Activated CD4-positive, alpha-beta T cell treated with anti-CD3 and anti-CD28 coated beads for 4 hours (primary cell): ENCODE data around the gene GPSM1.
"Not testable (repeated sequence)": the region's sequence is repeated elsewhere in the genome, so short reads cannot be mapped to it uniquely, and the experiment has no call there.

Experiments
- DNase-seq, 2 donors: peaks; one replicate each; pipeline ENCODE4 v3.0.0-alpha.2; 2020

Gene GPSM1

DNA sequence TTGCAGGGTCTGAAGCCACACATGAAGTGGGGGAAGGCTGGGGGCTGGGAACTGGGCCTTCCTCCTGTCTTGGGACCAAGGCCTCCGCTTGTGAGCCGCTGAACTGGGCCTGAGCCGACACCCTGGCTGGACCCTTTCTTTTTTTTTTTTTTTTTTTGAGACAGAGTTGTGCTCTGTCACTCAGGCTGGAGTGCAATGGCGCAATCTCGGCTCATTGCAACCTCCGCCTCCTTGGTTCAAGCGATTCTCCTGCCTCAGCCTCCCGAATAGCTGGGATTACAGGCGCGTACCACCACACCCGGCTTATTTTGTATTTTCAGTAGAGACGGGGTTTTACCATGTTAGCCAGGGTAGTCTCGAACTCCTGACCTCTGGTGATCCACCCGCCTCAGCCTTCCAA, 8.1 kb upstream of the GPSM1 start:
- DNase-seq: not testable (repeated sequence)

DNA sequence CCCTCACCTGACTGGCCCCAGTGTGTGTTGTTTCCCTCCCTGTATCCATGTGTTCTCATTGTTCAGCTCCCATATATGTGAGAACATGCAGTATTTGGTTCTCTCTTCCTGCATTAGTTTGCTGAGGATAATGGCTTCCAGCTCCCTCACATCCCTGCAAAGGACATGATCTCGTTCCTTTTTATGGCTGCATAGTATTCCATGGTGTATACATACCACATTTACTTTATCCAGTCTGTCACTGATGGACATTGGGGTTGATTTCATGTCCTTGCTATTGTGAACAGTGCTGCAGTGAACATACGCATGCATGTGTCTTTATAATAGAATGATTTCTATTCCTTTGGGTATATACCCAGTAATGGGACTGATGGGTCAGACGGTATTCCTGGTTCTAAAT, 7.4 kb upstream of the GPSM1 start:
- not testable (repeated sequence) for DNase-seq

DNA sequence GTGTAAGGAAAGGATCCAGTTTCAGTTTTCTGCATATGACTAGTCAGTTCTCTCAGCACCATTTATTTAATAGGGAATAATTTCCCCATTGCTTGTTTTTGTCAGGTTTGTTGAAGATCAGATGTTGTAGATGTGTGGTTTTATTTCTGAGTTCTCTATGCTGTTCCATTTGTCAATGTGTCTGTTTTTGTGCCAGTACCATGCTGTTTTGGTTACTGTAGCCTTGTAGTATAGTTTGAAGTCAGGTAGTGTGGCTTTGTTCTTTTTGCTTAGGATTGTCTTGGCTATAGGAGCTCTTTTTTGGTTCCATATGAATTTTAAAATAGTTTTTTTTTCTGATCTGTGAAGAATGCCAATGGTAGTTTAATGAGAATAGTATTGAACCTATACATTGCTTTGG, 6.4 kb upstream of the GPSM1 start:
- DNase-seq: not testable (repeated sequence)

DNA sequence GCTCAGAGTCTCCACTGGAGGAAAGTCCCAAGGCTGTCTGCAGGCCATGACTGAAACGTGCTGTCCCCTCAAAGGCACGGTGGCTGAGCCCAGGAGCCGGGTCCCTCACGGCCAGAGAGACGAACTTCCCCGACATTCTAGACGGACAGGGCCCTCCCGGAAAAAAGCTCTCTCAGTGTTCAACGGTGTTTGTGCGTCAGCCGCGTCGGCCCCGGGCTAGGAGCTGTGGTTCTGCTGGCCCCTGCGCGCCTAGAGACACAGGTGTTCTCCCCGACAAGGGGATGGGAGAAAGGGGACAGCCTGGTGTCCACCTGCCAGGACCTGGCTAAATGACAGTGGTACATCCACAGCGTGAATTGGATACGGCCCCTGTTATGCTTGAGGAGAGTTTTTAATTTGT, 5.8 kb upstream of the GPSM1 start:
- no peak for DNase-seq

DNA sequence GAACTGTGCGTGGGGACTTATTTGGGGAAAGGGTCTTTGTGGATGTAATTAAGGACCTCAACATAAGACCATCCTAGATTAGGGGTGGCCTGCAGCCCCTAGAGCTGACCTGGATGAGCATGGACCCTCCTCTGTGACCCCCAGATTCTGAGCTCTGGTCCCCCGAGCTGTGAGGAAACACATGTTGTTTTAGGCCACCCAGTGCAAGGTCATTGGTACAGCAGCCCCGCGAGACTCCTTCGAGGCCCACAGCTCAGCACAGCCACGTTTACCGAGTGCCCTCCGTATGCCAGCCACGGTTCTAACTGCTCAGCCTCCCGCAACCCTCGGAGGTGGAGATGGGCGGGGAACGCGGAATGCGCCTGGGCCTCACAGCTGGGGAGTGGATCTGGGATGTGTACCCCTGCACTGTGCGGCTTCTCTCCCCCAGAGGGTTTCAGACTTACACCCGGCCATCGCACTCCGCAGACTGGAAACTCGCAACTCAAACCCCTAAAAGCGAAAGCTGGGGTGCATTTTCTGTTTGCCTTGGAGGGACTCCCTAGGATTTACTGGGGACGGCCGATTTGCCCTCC, 4.5 kb upstream of the GPSM1 start:
- DNase-seq: no peak

DNA sequence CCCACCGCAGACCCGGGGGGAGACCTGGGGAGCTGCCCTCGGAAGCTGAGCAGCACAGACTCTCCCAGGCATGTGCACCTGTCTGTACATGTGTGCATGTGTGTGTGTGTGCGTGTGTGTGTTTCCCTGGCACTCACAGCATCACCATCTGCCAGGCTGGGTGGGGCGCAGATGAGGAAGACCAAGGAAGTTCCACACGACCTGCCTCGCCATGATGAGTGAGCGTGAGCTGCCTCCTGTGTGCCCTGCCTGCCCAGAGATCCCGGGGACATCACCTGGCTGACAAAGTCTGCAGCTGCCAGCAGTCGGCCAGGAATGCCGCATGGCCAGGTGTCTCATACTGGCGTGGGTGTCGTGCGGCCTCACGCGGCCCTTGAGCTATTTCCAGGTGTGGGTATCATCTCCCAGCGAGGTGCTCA, 4.0 kb upstream of the GPSM1 start:
- DNase-seq: no peak

DNA sequence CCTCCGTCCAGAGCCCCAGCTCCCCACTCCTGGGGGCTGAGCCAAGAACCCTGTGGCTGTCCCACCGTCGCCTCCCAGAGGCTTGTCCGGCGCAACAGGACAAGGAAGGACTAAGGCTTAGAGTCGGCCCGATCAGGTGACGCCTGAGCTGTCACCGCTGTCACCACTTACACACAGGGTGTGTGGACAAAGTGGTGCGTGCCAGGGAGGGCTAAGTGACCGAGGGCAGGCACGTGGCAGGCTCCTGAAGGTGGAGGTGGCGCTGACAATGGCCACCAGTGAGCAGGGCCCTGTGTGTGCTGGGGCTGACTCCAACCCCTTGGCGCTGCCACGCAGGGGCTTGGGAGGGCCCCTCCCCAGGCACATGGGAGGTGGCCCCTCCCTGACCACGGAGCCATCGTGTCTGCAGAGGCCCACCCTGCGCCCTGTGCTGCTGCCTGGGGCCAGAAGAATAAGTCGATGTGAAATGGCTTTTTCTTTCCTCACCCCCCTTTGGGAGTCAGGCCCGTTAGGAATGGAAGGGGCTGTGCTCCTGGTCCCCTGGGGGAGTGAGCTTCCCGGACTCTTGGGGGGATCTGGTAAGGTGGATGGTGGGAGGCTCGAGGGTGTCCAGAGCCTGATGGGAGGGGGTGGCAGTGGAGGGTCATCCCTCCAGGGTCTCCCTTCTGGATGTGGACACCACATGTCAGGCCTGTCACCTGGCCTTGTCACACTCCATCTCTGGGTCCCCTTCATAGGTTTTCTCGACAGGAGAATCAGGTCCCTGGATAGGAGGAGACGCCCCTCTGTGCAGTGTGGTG, 2.6 kb upstream of the GPSM1 start:
- no peak for DNase-seq

DNA sequence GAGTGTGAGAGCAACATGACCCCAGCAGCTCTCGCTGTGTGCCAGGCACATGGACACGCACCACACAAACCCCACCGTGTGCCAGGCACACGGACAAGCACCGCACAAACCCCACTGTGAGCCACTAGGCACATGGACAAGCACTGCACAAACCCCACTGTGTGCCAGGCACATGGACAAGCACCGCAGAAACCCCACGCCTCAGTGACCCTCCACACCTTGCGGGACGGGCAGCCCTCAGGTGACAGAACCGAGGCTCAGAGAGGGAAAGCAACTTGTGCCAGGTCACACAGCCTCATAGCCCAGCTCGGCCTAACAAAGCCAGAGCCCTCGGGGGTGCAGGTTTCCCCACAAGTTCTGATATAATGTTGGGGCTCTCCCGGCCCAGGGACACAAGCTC, 2.0 kb upstream of the GPSM1 start:
- DNase-seq: no peak

DNA sequence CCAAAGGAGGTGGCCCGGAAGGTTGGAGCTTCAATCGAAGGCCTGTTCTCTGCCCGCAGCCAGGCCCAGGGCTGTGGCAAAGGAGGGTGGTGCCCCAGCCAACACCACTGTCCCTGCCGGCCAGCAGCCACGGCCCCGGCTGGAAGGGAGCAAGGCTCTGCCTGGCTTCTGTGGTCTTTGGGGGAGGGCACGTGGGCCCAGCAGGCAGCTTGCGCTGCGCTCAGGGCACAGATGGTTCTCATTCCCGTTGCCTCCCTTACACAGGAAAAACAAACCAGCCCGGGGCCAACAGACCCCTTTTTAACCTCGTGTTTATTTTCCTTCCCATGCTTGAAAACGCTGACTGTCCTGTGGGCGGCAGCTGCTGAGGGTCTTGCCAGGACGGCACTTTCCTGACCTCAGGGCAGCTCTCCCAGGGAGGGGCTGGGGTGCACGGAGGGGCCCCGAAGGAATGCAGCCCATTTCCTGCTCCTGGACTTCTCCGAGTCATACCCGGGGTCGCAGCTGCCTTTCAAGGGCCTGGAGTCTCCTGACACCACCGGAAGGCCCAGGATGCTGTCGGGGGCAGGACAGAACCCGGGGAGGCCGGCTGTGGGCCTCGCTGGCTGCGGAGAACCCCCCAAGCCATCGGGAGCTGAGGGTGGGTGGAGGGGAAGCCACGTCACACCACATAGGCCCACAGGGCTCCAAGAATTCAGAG, 1.1 kb upstream of the GPSM1 start:
- DNase-seq: no peak

DNA sequence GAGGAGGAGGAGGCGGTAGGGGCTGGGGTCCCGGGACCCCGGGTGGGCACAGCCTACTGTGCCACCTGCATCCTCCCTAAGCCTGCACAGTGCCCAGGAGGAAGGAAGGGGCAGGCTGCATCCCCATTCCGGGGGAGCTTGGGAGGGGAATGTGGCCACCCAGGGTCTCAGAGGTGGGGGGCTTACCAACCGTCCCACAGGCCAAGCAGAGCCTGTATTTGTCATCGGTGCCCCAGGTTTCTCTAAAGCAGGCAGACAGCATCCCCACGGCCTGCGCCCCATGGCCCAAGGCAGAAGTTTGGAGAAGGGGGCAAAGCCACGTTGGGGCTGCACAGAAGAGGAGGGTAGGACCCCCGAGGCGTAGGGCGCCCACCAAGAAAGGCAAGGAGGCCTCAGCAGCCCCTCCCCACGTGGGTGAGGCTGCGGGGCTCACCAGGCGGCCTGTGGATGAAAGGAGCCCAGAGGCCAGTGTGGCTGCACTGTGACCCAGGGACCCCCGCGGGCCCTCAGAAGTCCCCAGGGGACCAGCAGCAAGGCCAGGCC, 507 bp upstream of the GPSM1 start:
- no peak for DNase-seq

DNA sequence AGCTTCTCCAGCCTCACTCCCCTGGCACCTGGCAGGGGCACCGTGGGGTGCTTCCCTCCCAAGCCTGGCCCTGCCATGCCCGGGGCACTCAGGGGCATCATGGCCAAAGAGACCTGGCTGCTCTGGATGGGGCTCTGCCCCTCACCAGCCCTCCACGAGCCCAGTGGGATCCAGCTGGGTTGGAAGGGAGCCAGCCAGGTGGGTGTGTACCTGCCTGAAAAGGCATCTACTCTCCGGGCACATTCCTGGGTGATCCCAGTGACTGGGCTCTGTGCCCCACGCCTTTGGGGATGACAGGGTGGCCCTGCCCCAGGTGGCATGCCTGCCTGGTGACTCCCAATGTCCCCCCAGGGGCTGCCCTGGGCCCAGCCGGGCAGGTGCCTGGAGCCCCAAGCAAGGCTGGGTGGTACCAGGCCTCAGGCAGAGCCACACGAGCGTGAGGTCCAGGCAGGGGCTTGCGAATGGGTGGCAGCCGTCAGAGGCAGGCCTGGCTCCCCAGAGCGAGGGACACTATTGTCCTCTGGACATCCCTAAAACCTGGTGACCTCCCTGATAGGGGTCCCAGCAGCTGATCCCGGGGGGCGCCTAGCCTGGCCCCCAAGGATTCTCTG, 777 bp downstream of the GPSM1 start:
- no peak for DNase-seq

DNA sequence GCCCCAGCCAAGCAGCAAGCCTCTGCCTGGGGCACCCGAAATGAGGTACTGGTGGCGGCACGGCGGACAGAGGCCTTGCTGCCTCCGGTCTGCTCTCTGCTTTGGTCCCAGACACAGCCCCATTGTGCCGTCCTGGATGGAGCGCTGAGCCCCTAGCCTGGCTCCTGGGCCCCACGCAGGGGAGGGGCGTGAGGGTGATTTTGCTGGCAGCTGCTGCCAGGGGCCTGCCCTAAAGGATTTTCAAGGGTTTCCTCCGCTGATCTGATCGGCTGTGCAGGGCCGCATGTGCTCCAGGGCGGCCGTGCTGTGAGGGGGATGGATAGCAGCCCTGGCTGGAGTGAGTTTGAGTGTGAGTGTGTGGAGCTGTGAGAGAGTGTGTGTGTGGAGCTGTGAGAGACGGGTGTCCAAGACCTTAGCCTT, 1.3 kb downstream of the GPSM1 start:
- no peak for DNase-seq

DNA sequence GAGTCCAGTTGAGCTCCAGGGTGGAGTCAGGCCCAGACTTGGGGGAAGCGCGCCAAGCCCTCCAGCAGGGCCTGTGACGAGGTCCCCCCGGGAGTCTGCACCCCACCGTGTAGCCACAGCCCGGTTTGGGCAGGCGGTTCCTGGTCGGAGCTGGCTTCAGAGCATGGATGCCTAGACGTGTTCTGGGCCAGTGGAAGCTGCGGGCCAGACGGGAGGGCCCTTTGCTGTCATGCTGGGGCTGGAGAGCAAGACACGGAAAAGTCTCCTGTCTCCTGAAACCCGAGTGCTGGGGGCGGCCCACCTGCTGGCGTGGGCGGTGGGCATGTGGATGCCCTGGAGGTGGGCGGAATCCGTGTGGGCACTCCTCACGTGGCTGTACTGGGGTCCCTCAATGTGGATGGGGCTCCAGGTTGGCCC, 1.9 kb downstream of the GPSM1 start:
- DNase-seq: no peak

DNA sequence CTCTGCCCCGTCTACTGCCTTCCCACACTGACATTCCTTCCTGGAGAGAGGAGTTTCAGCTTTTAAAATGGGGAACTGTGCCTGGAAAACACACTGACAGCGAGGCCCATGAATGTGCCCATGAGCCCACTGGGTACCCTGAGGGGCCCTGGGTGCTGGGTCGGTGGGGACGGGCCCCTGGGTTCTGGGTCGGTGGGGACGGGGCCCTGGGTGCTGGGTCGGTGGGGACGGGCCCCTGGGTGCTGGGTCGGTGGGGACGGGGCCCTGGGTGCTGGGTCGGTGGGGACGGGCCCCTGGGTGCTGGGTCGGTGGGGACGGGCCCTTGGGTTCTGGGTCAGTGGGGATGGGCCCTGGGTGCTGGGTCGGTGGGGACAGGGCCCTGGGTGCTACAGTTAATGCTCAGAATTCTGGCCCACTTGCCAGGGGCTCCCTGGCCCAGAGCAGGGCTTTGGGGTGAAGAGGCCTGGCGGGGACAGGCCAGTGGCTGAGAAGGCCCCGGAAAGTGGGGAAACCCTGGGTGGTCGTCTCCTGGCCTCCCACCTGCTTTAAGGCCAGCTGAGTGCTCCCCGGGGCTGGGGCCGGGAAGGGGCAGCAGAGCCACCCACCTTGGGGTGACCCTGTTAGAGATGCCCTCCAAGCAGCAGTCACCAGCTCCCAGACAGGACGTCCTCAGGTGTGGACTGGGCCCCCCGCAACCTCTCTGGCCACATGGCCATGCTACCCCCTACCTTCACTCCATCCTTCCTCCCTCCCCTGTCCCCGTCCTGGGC, 2.5 kb downstream of the GPSM1 start:
- DNase-seq: no peak

DNA sequence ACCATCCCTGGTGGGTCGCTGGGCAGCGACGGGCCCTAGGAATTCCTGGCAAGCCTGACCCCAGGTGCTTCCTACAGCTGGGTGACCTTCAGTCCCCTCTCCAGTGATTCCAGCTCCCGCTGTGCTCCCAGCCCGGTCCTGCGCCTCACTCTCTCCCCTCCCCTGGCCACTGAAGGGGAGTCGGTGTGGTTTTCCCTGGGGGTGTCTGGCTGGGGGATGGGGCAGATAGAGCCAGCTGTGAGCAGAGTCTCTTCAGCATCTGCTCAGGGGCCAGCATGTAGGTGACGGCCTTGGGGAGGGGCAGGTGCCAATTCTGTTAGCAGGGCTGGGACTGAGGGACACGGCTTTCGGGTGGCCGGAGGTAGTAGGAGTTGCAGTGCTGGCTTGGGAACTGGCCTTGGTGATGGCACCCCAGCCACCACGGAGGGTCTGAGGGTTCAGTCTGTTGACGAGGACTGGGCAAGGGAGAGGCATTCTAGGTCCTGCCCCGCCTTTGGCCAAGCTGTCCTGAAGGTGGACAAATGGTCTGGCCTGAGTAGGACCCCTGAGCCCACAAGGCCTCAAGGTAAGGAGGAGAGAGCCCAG, 3.2 kb downstream of the GPSM1 start:
- DNase-seq: no peak

DNA sequence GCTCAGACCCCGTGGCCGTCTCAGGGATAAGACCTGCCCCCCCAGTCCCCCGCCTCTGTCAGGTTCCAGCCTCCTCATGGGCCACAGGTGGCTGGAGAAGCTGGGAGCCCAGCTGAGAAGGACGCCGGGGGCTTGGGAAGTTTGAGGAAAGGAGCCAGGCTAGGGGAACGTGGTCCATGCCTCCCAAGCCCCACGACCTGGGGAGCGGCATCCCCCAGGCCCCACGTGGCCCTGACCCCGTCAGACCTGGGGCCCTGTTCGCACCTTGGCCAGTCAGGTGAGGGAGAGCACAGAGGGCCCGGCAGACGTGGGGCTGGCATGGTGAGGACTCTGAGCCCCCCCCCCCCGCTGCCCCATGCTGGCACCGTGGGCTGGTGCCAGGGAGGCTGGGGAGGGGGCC, 3.7 kb downstream of the GPSM1 start:
- DNase-seq: no peak

DNA sequence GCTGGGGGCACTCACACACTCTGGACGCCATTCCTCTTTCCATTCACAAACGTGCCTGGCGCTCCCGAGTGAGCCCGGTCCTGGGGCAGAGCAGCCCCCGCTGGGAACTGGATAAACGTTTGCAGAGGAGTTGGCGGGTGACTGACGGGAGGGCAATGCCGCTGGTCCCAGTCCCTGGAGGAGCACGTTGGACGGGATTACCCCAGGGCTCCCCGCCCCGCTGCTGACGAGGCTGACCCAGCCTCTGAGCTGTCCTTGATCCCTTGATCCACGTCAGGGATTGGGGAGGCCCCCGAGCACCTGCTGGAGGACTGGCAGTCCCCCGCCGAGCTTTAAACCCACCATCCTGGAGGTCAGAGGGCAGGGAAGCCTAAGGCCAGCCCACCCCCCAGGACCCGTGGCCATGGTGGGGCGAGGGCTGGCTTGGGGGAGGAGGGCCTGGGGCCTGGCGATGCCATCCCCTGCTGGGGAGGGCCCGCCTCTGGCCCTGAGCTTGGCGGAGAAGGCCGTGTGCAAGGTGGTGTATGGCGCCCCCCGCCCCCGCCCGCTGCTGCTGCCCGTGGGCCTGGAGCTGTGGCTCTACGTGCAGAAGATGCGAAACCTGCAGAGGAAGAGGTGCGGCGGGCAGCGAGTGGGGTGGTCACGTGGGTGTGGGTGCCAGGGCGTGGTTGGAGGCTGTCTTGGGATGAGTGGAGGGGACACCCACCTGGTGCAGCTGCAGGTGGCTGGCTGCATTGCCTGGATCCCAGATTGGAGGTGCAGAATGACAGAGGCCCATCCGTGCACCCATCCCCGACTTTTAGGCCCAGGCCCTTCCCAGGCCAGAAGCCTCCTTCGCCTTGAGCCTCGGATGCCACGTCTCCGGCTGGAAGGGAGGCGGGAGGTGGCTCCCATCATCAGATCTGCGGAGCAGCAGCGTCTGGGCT, 4.5 kb downstream of the GPSM1 start:
- no peak for DNase-seq

DNA sequence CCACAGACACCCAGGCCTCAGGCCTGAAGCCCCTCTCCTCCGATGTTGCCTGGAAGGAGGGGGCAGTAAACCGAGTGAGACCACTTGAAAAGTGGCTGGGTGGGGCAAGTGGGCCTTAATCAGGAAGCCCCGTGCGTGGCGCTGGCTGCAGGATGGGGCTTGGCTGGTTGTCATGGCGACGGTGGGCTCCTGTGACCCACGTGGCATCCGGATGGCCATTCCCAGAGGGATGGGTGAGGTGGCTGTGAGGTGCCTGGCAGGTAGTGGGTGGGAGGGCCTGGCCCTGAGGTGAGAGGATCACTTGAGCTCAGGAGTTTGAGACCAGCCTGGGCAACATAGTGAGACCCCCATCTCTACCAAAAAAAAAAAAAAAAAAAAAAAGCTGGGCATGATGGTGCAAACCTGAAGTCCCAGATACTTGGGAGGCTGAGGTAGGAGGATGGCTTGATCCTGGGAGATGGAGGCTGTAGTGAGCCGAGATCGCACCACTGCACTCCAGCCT, 5.2 kb downstream of the GPSM1 start:
- no peak for DNase-seq

DNA sequence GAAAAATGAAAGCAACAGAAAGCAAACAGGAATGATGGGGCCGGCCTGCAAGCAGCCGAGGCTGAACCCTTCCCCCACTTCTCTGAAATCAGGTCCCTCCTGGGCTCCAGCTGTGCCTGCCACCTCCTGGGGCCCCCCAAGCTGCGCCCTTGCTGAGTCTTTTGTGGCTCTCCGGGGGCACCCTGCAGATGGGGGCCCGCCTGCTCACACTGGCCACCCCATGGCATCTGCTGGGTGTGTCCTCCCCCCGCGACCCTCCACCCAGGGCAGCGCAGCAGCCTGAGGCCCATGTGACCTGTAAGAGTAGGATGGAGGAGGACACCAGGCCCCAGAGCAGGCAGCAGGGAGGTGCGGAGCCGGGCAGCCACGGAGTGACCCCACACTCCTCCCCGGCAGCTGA, 5.7 kb downstream of the GPSM1 start:
- DNase-seq: no peak

DNA sequence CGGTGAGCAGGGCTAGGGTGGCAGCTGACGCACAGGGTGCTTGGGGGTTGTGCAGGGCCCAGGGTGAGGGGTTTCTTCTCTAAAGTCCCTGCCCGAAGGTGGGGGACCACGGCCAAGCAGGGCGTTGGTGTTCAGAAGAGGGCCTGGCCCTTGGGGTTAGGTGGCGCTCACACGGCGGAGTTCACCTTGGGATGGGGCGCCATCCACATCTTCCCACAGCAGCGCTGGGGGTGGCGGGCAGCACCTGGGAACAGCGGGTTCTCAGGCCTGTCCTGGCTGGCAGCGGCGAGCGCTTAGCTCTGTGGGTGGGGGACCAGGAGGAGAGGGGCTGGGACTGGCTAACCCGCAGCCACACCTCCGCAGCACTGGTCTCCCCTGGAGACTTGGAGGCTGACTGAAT, 6.1 kb downstream of the GPSM1 start:
- no peak for DNase-seq

DNA sequence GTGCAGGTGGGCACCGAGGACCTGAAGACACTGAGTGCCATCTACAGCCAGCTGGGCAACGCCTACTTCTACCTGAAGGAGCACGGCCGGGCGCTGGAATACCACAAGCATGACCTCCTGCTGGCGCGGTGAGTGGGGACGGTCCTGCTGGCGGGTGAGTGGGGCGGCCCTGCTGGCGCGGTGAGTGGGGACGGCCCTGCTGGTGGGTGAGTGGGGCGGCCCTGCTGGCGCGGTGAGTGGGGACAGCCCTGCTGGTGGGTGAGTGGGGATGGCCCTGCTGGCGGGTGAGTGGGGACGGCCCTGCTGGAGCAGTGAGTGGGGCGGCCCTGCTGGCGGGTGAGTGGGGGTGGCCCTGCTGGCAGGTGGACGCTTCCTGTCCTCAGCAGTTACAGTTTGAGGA, 7.2 kb downstream of the GPSM1 start:
- no peak for DNase-seq
